K562 (cell line): ENCODE data around the gene PUS10. TPM values are rescaled to one million over a fixed set of nuclear protein-coding genes. Genes with fewer than 3 reads are reported as not detected.

Source experiments
- ATAC-seq: fragments of 200-7000 bp; cut with Tn5 transposase; 3 replicates; pipeline ENCODE4 v1.9.1; 2020; ENCODE audit warnings: moderate library complexity
- BruUV-seq: library from RNA; stranded (reverse); fragments of 400-500 nt; replicated peaks from 2 replicates; lab custom pipeline; 2021; lab: Mats Ljungman, UMichigan
- CTCF ChIA-PET: fragments of 300-600 bp; formaldehyde crosslinking; extraction: SDS; loops from one replicate; lab custom pipeline; 2021; ENCODE audit warnings: low intra/inter-chr PET ratio; lab: Yijun Ruan, JAX
- POLR2A ChIA-PET: fragments of 300-600, 350-650 bp; sonication (Branson Sonifier 250); formaldehyde crosslinking; extraction: SDS; loops from one replicate; lab custom pipeline; 2021; ENCODE audit warnings: antibody characterized with exemption, inconsistent platforms; lab: Yijun Ruan, JAX
- DNase-seq, 4 experiments: peaks; one replicate each; pipeline versions ENCODE4 v3.0.0 to v3.0.0-alpha.2; 2011 to 2018; ENCODE audit warnings: low spot score in 3 of 4, mixed read lengths in 3 of 4; ENCODE audit errors: extremely low read depth in 1 of 4
- FAIRE-seq: peaks from 2 replicates; lab custom pipeline; 2011; peaks lifted over from hg19 to GRCh38; lab: Jason Lieb, UNC
- H2AFZ ChIP-seq: 2 replicates; pipeline ENCODE4 v1.6.0; 2011; ENCODE audit warnings: low read depth, low read length, control low read depth, inconsistent platforms
- H3K27ac ChIP-seq: fragments of 200-600 bp; 3 replicates; pipeline ENCODE4 v1.8.0; 2011; ENCODE audit warnings: low read depth, mild to moderate bottlenecking, control low read depth, inconsistent platforms, low read length, moderate library complexity, mixed read lengths; ENCODE audit errors: extremely low read depth
- H3K27me3 ChIP-seq, 2 experiments: fragments of 300-600 bp in 1 of 2; 2 replicates in 1 of 2; 3 replicates in 1 of 2; pipeline versions ENCODE4 v1.6.0 to v1.8.0; 2011; ENCODE audit warnings: inconsistent platforms in 2 of 2, low read length in 2 of 2, mild to moderate bottlenecking in 1 of 2, mixed read lengths in 1 of 2, moderate library complexity in 1 of 2; ENCODE audit not compliant: control insufficient read depth in 2 of 2, insufficient read depth in 2 of 2
- H3K36me3 ChIP-seq: fragments of 300-600 bp; 3 replicates; pipeline ENCODE4 v1.8.0; 2011; ENCODE audit warnings: mild to moderate bottlenecking, low read length, inconsistent platforms; ENCODE audit not compliant: control insufficient read depth, insufficient read depth
- H3K4me1 ChIP-seq, 2 experiments: fragments of 200-600 bp in 1 of 2; replicated peaks in 1 of 2; 2 replicates in 1 of 2; 3 replicates in 1 of 2; pipeline versions ENCODE4 v1.5.1 to v1.8.0; 2011; ENCODE audit warnings: inconsistent platforms in 2 of 2, low read length in 2 of 2, mild to moderate bottlenecking in 1 of 2, mixed read lengths in 1 of 2, moderate library complexity in 1 of 2; ENCODE audit not compliant: control insufficient read depth in 2 of 2, insufficient read depth in 2 of 2
- H3K4me2 ChIP-seq: 2 replicates; pipeline ENCODE4 v1.6.1; 2011; ENCODE audit warnings: low read length, control low read depth, inconsistent platforms, mixed read lengths; ENCODE audit not compliant: insufficient read depth
- H3K4me3 ChIP-seq: fragments of 200-600 bp; sonication (generic), shearing (Covaris generic); 2 replicates; pipeline ENCODE4 v1.5.1; 2016; ENCODE audit warnings: control low read depth, inconsistent platforms
- H3K79me2 ChIP-seq: fragments of 200-600 bp; 3 replicates; pipeline ENCODE4 v1.8.0; 2011; ENCODE audit warnings: low read length, inconsistent platforms; ENCODE audit not compliant: control insufficient read depth, insufficient read depth
- H3K9ac ChIP-seq, 2 experiments: 2 replicates each; pipeline versions ENCODE4 v1.6.0 to v1.6.1; 2011; ENCODE audit warnings: low read depth in 2 of 2, low read length in 2 of 2, control low read depth in 1 of 2, inconsistent platforms in 1 of 2, mild to moderate bottlenecking in 1 of 2, mixed read lengths in 1 of 2; ENCODE audit not compliant: insufficient read depth in 1 of 2
- H3K9me1 ChIP-seq: one replicate; pipeline ENCODE4 v1.6.0; 2011; ENCODE audit warnings: inconsistent platforms, mild to moderate bottlenecking, low read length, moderate library complexity; ENCODE audit not compliant: control insufficient read depth, insufficient read depth
- H3K9me3 ChIP-seq: replicated peaks from 2 replicates; pipeline ENCODE4 v1.5.1; 2011; ENCODE audit warnings: low read depth, low read length, inconsistent platforms; ENCODE audit not compliant: control insufficient read depth, insufficient read depth
- H4K20me1 ChIP-seq: replicated peaks from 2 replicates; pipeline ENCODE4 v1.6.1; 2011; ENCODE audit warnings: low read length, inconsistent platforms, mixed read lengths; ENCODE audit not compliant: control insufficient read depth, insufficient read depth
- HOXB6 ChIP-seq: fragments of 250-450 bp; sonication (Bioruptor Pico); IDR thresholded peaks from 2 replicates; pipeline ENCODE4 v1.5.1; 2022; ENCODE audit warnings: mild to moderate bottlenecking, borderline replicate concordance
- MCM2 ChIP-seq: fragments of 450-650 bp; IDR thresholded peaks from 2 replicates; pipeline ENCODE4 v1.6.1; 2017; ENCODE audit warnings: low read depth, mild to moderate bottlenecking
- PRDM10 ChIP-seq: fragments of 450-650 bp; IDR thresholded peaks from 2 replicates; pipeline ENCODE4 v1.6.1; 2018; ENCODE audit not compliant: partially characterized antibody
- ZBED1 ChIP-seq: IDR thresholded peaks from 2 replicates; pipeline ENCODE4 v1.6.1; 2014
- in situ Hi-C: fragments of 300-500 bp; cut with MboI; formaldehyde crosslinking; loops from 4 replicates; pipeline ENCODE4 v1.15.0; 2018; ENCODE audit warnings: inconsistent platforms, mixed read lengths
- intact Hi-C: fragments of 100-400 bp; cut with micrococcal nuclease; formaldehyde crosslinking; loops from 2 replicates; pipeline ENCODE4 v1.14.2; 2022
- polyA plus RNA-seq, 8 experiments: library from polyadenylated mRNA; depleted of rRNA in 4 of 8; stranded (reverse) in 5 of 8; unstranded in 3 of 8; fragments of >200 nt; fragmentation: Nextera tagmentation in 2 of 8; fragmentation: Illumina TruSeq in 1 of 8; extraction: Ambion mirVana in 2 of 8; extraction: Trizol in 1 of 8; gene quantifications; 2 replicates each; pipeline versions ENCODE4 v1.2.1 to v1.2.3, GENCODE V29; 2011 to 2014; ENCODE audit warnings: inconsistent platforms in 1 of 8, missing spikeins in 1 of 8
- total RNA-seq, 7 experiments: library from RNA; depleted of rRNA in 6 of 7; stranded (reverse); fragments of >200 nt in 6 of 7; fragmentation: Illumina TruSeq in 2 of 7; extraction: Trizol in 2 of 7; gene quantifications; 2 replicates each; pipeline versions ENCODE4 v1.2.1 to v1.2.3, GENCODE V29; 2011 to 2021; ENCODE audit warnings: low replicate concordance in 1 of 7

PUS10 gene
- total and polyA plus RNA-seq, 9 of the 15 experiments (the other 6 are each of a cell fraction or from before 2014, with no cell fraction given): 5.0 to 10.7 (median 7.6) TPM

- TF ChIP-seq PRDM10: no peak
Measured at GRCh38 chr2:60966507-60967405, 51.3 kb downstream of the PUS10 start (continued).

DNA sequence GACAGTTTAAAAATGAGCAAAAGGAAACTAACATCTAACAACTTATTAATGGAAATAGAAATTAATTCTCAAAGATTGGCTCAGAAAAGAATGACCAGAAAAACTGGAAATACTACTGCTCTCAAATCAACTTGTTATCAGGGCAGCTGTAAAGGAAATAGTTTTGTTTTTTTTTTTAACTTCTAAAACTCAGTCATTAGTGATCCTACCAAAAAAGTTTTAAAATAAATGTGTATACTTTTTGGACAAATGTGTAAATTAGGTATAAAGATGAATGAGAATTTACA, 52.6 kb downstream of the PUS10 start:
- Histone ChIP-seq H3K9ac (no peak overlapping the region), H3K4me2 (no peak overlapping the region), H4K20me1 (no peaks in the 10 kb centered on the region), H3K27me3 (no peaks in the 10 kb centered on the region), H3K9me3 (no peaks in the 10 kb centered on the region), H3K27ac (no peak overlapping the region), H2AFZ (no peak overlapping the region; the same call in 1 of the 2 replicates), H3K36me3 (no peaks in the 10 kb centered on the region), H3K4me3 (no peak overlapping the region), H3K9me1 (no peaks in the 10 kb centered on the region), H3K4me1 (no peaks in the 10 kb centered on the region; a peak in 1 of 5 replicates), H3K79me2 (no peaks in the 10 kb centered on the region)
- TF ChIP-seq HOXB6 (no peak), MCM2 (no peak), ZBED1 (no peak)
- ATAC-seq (no peak), DNase-seq (no peak), FAIRE-seq (no peak)
- ChIA-PET CTCF (no interaction called here), POLR2A (interaction anchor here (1.6 kb wide), 1 partner anchor 9 kb away, joined by 5 read pairs; no protein-coding TSS in a partner anchor)
- intact Hi-C loops (no loop called here), in situ Hi-C loops (no loop called here)
- BruUV-seq: no TSS peak
